B cell (primary cell): Measurements from ENCODE around the gene SP100. TPM values are rescaled to one million over a fixed set of nuclear protein-coding genes. Genes with fewer than 3 reads are reported as not detected.
"Not testable (repeated sequence)": the region's sequence is repeated elsewhere in the genome, so short reads cannot be mapped to it uniquely, and the experiment has no call there.

ENCODE experiments used
- ATAC-seq: fragments of 200-7000 bp; cut with Tn5 transposase; one replicate; pipeline ENCODE4 v1.10.0; 2021; ENCODE audit warnings: low read depth, mild to moderate bottlenecking, moderate number of reproducible peaks, moderate library complexity
- CTCF ChIA-PET: fragments of 350-600 bp; sonication (Branson Sonifier 250); formaldehyde crosslinking; loops from one replicate; lab custom pipeline; 2021; ENCODE audit warnings: antibody characterized with exemption, inconsistent platforms; lab: Charles Lee
- POLR2A ChIA-PET: fragments of 350-600 bp; sonication (Branson Sonifier 250); formaldehyde crosslinking; loops from one replicate; lab custom pipeline; 2021; ENCODE audit warnings: antibody characterized with exemption; lab: Charles Lee
- DNase-seq: peaks from one replicate; pipeline ENCODE4 v3.0.0; 2013
- H2AFZ ChIP-seq: 2 replicates; pipeline ENCODE4 v1.6.1; 2012; ENCODE audit warnings: mild to moderate bottlenecking, low read depth, low read length; ENCODE audit not compliant: insufficient read depth, poor library complexity, severe bottlenecking
- H3K27ac ChIP-seq, 2 donors: 1 replicate in 1 of 2; 2 replicates in 1 of 2; pipeline ENCODE4 v1.5.1; 2012 to 2013; ENCODE audit warnings: low read length in 2 of 2, mild to moderate bottlenecking in 2 of 2, moderate library complexity in 1 of 2
- H3K27me3 ChIP-seq, 4 experiments: fragments of 200-600 bp in 1 of 4; sonication (generic) in 1 of 4; replicated peaks in 1 of 4; 1 replicate in 2 of 4; 2 replicates in 2 of 4; pipeline versions ENCODE4 v1.6.1 to v1.7.0; 2013 to 2016; ENCODE audit warnings: low read length in 3 of 4, mild to moderate bottlenecking in 2 of 4, mixed read lengths in 1 of 4, moderate library complexity in 1 of 4; ENCODE audit not compliant: insufficient read depth in 4 of 4, control insufficient read depth in 3 of 4; ENCODE audit errors: control extremely low read depth in 1 of 4
- H3K36me3 ChIP-seq, 2 experiments: replicated peaks in 1 of 2; 1 replicate in 1 of 2; 2 replicates in 1 of 2; pipeline versions ENCODE4 v1.6.1 to v1.7.1; 2013; ENCODE audit warnings: low read length in 1 of 2; ENCODE audit not compliant: insufficient read depth in 2 of 2, control insufficient read depth in 1 of 2; ENCODE audit errors: control extremely low read depth in 1 of 2, extremely low read depth in 1 of 2
- H3K4me1 ChIP-seq, 2 donors: fragments of 200-600 bp in 1 of 2; sonication (generic) in 1 of 2; 1 replicate in 1 of 2; 2 replicates in 1 of 2; pipeline versions ENCODE4 v1.5.1 to v1.6.1; 2013 to 2017; ENCODE audit warnings: low read length in 2 of 2; ENCODE audit not compliant: control insufficient read depth in 2 of 2, insufficient read depth in 2 of 2
- H3K4me2 ChIP-seq: replicated peaks from 2 replicates; pipeline ENCODE3; 2012; ENCODE audit warnings: mild to moderate bottlenecking, low read depth, low read length; ENCODE audit not compliant: poor library complexity, severe bottlenecking
- H3K4me3 ChIP-seq, 5 experiments: fragments of 200-600 bp in 1 of 5; sonication (generic) in 1 of 5; 1 replicate in 3 of 5; 2 replicates in 2 of 5; pipeline versions ENCODE4 v1.5.1 to v1.7.0; 2011 to 2016; ENCODE audit warnings: low read length in 4 of 5, mild to moderate bottlenecking in 4 of 5, low read depth in 2 of 5, control low read depth in 1 of 5, moderate library complexity in 1 of 5; ENCODE audit not compliant: insufficient read depth in 1 of 5; ENCODE audit errors: control extremely low read depth in 1 of 5, extremely low read depth in 1 of 5
- H3K79me2 ChIP-seq: fragments of 200-600 bp; sonication (generic); one replicate; pipeline ENCODE4 v1.6.0; 2016; ENCODE audit warnings: low read length; ENCODE audit not compliant: control insufficient read depth, insufficient read depth
- H3K9ac ChIP-seq: fragments of 200-600 bp; sonication (generic); 2 replicates; pipeline ENCODE4 v1.6.1; 2017; ENCODE audit warnings: mild to moderate bottlenecking, low read length, moderate library complexity
- H3K9me3 ChIP-seq, 3 donors: one replicate each; pipeline versions ENCODE4 v1.6.1 to v1.7.1; 2013; ENCODE audit warnings: low read length in 2 of 3; ENCODE audit not compliant: control insufficient read depth in 2 of 3, insufficient read depth in 1 of 3; ENCODE audit errors: control extremely low read depth in 1 of 3
- H4K20me1 ChIP-seq: 2 replicates; pipeline ENCODE4 v1.6.0; 2012; ENCODE audit warnings: mild to moderate bottlenecking, low read length; ENCODE audit not compliant: insufficient read depth, control insufficient read depth, poor library complexity, severe bottlenecking
- H3K27ac Mint-ChIP-seq: one replicate; pipeline ENCODE4 v1.8.0; 2021; ENCODE audit warnings: mixed read lengths
- H3K27me3 Mint-ChIP-seq: one replicate; pipeline ENCODE4 v1.8.0; 2021; ENCODE audit warnings: mixed read lengths
- H3K4me1 Mint-ChIP-seq: one replicate; pipeline ENCODE4 v1.8.0; 2021; ENCODE audit warnings: mixed read lengths
- H3K4me3 Mint-ChIP-seq: one replicate; pipeline ENCODE4 v1.8.0; 2021; ENCODE audit warnings: mixed read lengths
- H3K9me3 Mint-ChIP-seq: one replicate; pipeline ENCODE4 v1.8.0; 2022; ENCODE audit warnings: mixed read lengths; ENCODE audit not compliant: insufficient read depth
- EZH2 ChIP-seq: IDR thresholded peaks from 2 replicates; pipeline ENCODE4 v1.6.1; 2012; ENCODE audit warnings: borderline replicate concordance, low read depth, mild to moderate bottlenecking, moderate library complexity, low read length; ENCODE audit not compliant: insufficient read depth, poor library complexity, severe bottlenecking
- WGBS: methylation state at CpG from one replicate; pipeline ENCODE4 v1.1.5; 2013; ENCODE audit warnings: missing lambda C conversion rate; ENCODE audit not compliant: insufficient coverage; 5-methylcytosine and 5-hydroxymethylcytosine counted together
- intact Hi-C: fragments of 100-400 bp; cut with micrococcal nuclease; formaldehyde crosslinking; loops from one replicate; pipeline ENCODE4 v1.10.0; 2022
- polyA plus RNA-seq: library from polyadenylated mRNA; depleted of rRNA; stranded (reverse); fragments of >200 nt; gene quantifications from 2 replicates; pipeline ENCODE4 v1.2.3, GENCODE V29; 2012
- total RNA-seq, 2 donors: library from RNA; stranded (reverse); fragments of 120-200 nt in 1 of 2; gene quantifications; 1 replicate in 1 of 2; 2 replicates in 1 of 2; pipeline versions ENCODE4 v1.2.3 to v1.2.4, GENCODE V29; 2013 to 2022
- TF ChIP-seq, protein P1 (sequence below): fragments of 200-600 bp; IDR thresholded peaks from one replicate; pipeline ENCODE4 v1.8.0; 2022; ENCODE audit warnings: antibody characterized with exemption, mild to moderate bottlenecking

Gene SP100
- total and polyA plus RNA-seq, 2 donors (not counting 1 experiment from before 2014, with no cell fraction given) = 209 to 554 TPM

DNA sequence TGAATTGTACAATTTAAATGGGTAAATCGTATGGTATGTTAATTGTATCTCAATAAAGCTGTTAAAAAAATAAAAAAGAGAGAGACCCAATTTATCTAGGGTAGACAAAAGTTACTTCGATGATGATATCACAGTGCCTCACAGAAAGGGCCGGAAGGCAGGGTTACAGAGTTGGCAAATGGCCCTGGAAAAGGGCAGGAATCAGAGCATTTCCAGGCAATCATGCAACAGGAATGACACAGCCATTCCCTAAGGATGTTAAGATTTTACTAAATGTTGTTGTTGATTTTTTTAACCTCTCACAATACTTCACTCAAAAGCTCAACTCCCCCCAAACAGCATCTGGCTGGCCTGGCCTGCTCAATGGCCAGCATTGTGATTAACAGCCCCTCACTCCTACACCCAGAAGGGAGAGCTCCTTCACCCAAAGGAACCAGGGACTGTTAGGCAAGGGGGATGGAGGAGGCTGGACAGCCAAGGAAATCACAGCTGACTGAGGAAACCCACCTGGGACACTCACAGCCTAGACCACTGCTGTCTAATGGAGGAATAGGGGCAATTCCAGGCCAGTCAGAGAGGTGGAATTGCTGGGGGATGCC is 7.7 kb upstream of the SP100 start:
- DNase-seq = no peak
- ATAC-seq = no peak
- Mint-ChIP-seq H3K4me1 (peaks cover 45% of the 10 kb centered on the region), H3K9me3 (no peaks in the 10 kb centered on the region), H3K27ac (peak overlapping the region; percentile 76), H3K27me3 (no peaks in the 10 kb centered on the region), H3K4me3 (no peak overlapping the region)
- ChIA-PET CTCF (no interaction called here), POLR2A (no interaction called here)
- WGBS = 100% methylated on average over 2 of the region's 3 CpGs
- H3K27ac ChIP-seq = no peak overlapping the region
- peaks cover 14% of the 10 kb centered on the region for H3K79me2 ChIP-seq
- peaks cover 9 to 34% of the 10 kb centered on the region in 2 experiments for H3K36me3 ChIP-seq
- H3K4me2 ChIP-seq = no peak overlapping the region
- H3K4me1 ChIP-seq = peaks cover 30 to 37% of the 10 kb centered on the region in 2 donors
- no peaks in the 10 kb centered on the region for H3K9me3 ChIP-seq
- H3K9ac ChIP-seq = no peak overlapping the region
- no peaks in the 10 kb centered on the region for H4K20me1 ChIP-seq
- H3K4me3 ChIP-seq = no peak overlapping the region
- intact Hi-C loops = no loop called here
- no peak overlapping the region for H2AFZ ChIP-seq
- no peak for TF ChIP-seq EZH2
- TF ChIP-seq, protein P1, sequence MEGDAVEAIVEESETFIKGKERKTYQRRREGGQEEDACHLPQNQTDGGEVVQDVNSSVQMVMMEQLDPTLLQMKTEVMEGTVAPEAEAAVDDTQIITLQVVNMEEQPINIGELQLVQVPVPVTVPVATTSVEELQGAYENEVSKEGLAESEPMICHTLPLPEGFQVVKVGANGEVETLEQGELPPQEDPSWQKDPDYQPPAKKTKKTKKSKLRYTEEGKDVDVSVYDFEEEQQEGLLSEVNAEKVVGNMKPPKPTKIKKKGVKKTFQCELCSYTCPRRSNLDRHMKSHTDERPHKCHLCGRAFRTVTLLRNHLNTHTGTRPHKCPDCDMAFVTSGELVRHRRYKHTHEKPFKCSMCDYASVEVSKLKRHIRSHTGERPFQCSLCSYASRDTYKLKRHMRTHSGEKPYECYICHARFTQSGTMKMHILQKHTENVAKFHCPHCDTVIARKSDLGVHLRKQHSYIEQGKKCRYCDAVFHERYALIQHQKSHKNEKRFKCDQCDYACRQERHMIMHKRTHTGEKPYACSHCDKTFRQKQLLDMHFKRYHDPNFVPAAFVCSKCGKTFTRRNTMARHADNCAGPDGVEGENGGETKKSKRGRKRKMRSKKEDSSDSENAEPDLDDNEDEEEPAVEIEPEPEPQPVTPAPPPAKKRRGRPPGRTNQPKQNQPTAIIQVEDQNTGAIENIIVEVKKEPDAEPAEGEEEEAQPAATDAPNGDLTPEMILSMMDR = no peak
- no peaks in the 10 kb centered on the region for H3K27me3 ChIP-seq

DNA sequence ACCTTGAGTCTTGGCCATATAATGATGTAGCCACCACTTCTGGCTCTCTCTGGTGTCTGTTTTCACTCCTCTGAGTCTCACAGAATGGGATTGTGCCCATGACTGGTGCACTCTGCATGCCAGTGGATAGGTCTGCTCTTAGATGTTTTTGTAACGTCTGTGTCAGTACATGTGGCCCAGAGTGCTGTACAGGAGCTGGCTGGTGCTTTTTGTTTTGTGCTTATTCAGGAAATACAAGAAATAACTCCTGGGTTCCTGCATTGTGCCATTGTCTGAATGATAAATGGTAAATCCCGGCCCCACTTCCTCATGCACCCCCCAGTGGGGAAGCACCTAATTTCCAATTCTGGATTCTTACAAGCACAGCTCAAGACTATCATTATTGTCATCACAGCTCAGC is 6.7 kb upstream of the SP100 start:
- Histone ChIP-seq H3K4me1 (peaks cover 40 to 47% of the 10 kb centered on the region in 2 donors), H3K27ac (peak overlapping the region in 1 of 2 donors; percentile 22), H3K36me3 (peaks cover 9 to 25% of the 10 kb centered on the region in 2 experiments), H3K79me2 (peaks cover 14% of the 10 kb centered on the region)
- H3K4me2 ChIP-seq, H3K27me3 Mint-ChIP-seq, H3K4me3 Mint-ChIP-seq, ATAC-seq, H3K9me3 Mint-ChIP-seq, POLR2A ChIA-PET, H3K9ac ChIP-seq, DNase-seq, H3K9me3 ChIP-seq, H3K4me3 ChIP-seq, H3K27me3 ChIP-seq, H2AFZ ChIP-seq, H4K20me1 ChIP-seq, intact Hi-C loops: not testable (repeated sequence)
- Mint-ChIP-seq H3K4me1 (peaks cover 54% of the 10 kb centered on the region), H3K27ac (peak overlapping the region; percentile 76)
- 0% methylated on average over 1 of the region's 2 CpGs for WGBS
- CTCF ChIA-PET = interaction anchor here (1.7 to 2.1 kb wide), 2 partner anchors 12 to 389 kb away, joined by 4 to 7 read pairs; no protein-coding TSS in a partner anchor
